Measurements from ENCODE around the gene KRTAP21-1.

Gene KRTAP21-1

DNA sequence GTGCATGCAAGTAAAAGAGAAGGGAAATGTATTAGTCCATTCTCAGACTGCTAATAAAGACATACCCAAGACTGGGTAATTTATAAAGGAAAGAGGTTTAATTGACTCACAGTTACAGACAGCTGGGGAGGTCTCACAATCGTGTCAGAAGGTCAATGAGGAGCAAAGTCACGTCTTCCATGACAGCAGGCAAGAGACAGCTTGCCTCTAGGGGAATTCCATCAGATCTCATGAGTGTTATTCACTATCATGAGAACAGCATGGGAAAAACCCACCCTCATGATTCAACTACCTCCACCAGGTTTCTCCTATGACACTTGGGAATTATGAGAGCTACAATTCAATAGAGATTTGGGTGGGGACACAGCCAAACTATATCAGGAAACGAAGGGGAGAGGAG, 44.7 kb downstream of the KRTAP21-1 start:
- Histone ChIP-seq H3K4me3 (no peak overlapping the region), H3K9me3 (no peaks in the 10 kb centered on the region), H3K27me3 (no peaks in the 10 kb centered on the region), H3K36me3 (no peaks in the 10 kb centered on the region), H3K27ac (no peak overlapping the region), H3K4me1 (no peaks in the 10 kb centered on the region)
- intact Hi-C loops (cut with DNase I; ENCODE audit: low total_unique reads): no loop called here
- TF ChIP-seq, protein P1, sequence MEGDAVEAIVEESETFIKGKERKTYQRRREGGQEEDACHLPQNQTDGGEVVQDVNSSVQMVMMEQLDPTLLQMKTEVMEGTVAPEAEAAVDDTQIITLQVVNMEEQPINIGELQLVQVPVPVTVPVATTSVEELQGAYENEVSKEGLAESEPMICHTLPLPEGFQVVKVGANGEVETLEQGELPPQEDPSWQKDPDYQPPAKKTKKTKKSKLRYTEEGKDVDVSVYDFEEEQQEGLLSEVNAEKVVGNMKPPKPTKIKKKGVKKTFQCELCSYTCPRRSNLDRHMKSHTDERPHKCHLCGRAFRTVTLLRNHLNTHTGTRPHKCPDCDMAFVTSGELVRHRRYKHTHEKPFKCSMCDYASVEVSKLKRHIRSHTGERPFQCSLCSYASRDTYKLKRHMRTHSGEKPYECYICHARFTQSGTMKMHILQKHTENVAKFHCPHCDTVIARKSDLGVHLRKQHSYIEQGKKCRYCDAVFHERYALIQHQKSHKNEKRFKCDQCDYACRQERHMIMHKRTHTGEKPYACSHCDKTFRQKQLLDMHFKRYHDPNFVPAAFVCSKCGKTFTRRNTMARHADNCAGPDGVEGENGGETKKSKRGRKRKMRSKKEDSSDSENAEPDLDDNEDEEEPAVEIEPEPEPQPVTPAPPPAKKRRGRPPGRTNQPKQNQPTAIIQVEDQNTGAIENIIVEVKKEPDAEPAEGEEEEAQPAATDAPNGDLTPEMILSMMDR (IDR thresholded peaks at IDR 0.05): no peak
- DNase-seq: no peak

DNA sequence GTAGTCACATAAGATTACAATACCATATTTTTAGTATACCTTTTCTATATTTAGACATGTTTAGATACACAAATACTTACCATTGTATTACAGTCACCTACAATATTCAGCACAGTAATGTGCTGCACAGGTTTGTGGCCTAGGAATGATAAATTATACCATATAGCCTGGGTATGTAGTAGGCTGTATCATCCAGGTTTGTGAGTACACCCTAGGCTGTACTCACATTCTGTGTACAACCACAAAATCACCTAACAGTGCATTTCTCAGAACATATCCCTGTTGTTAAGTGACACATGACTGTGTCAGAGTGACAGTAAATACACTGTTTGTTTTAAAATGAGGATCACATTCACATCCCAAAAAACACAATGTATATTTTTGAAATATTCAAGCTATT, 47.8 kb downstream of the KRTAP21-1 start:
- Histone ChIP-seq H3K4me1 (no peaks in the 10 kb centered on the region), H3K27me3 (no peaks in the 10 kb centered on the region), H3K27ac (no peak overlapping the region), H3K4me3 (no peak overlapping the region), H3K36me3 (no peaks in the 10 kb centered on the region), H3K9me3 (no peaks in the 10 kb centered on the region)
- DNase-seq: no peak
- intact Hi-C loops (cut with DNase I; ENCODE audit: low total_unique reads): no loop called here
- TF ChIP-seq, protein P1 (IDR thresholded peaks at IDR 0.05): no peak
